ENCODE results near the gene HBS1L.

HBS1L gene

GRCh38 chr6:134921721-134922261, 132.8 kb downstream of the HBS1L start:
- TF ChIP-seq GATA2 (IDR thresholded peaks at IDR 0.05; ENCODE audit: low read depth, low read length): no peak
- TF ChIP-seq GATA3 (IDR thresholded peaks at IDR 0.05; ENCODE audit: low read depth, low read length): no peak

- no peak for TF ChIP-seq GATA3 (IDR thresholded peaks at IDR 0.05; ENCODE audit: low read depth, low read length)
- no peak for TF ChIP-seq GATA2 (IDR thresholded peaks at IDR 0.05; ENCODE audit: low read depth, low read length)
Measured at GRCh38 chr6:134921276-134921675, 133.3 kb downstream of the HBS1L start.

- TF ChIP-seq GATA3 (IDR thresholded peaks at IDR 0.05; ENCODE audit: low read depth, low read length) (no peak), GATA2 (IDR thresholded peaks at IDR 0.05; ENCODE audit: low read depth, low read length) (no peak)
Measured at GRCh38 chr6:134920422-134920821, 134.2 kb downstream of the HBS1L start.

- TF ChIP-seq GATA2 (IDR thresholded peaks at IDR 0.05; ENCODE audit: low read depth, low read length): no peak
- no peak for TF ChIP-seq GATA3 (IDR thresholded peaks at IDR 0.05; ENCODE audit: low read depth, low read length)
Measured at GRCh38 chr6:134918418-134918961, 136.1 kb downstream of the HBS1L start.

- TF ChIP-seq GATA3 (IDR thresholded peaks at IDR 0.05; ENCODE audit: low read depth, low read length) (no peak), GATA2 (IDR thresholded peaks at IDR 0.05; ENCODE audit: low read depth, low read length) (no peak)
Measured at GRCh38 chr6:134911547-134911946, 143.1 kb downstream of the HBS1L start.

GRCh38 chr6:134910593-134910935, 144.1 kb downstream of the HBS1L start:
- TF ChIP-seq GATA2 (IDR thresholded peaks at IDR 0.05; ENCODE audit: low read depth, low read length) (no peak), GATA3 (IDR thresholded peaks at IDR 0.05; ENCODE audit: low read depth, low read length) (no peak)
